Measurements from ENCODE around the gene BMP6.

DNA sequence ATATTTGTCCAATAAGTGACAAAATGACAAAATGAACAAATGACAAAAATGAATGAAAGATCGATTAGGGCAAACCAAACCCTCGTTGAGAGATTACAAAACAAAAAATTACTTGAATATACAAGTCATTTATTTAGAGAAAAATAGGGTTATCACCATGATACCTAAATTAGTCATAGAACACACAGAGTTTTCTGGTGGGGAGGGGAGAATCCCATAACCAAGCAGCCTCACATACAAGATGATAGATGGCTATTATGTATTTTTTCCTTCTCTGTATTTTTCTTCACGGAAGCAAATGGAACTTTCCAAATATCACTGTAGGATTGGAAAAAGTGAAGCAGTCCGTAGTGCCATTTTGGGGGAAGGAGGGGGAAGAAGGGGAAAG lies 28.5 kb upstream of the BMP6 start:
- TF ChIP-seq, protein P1, sequence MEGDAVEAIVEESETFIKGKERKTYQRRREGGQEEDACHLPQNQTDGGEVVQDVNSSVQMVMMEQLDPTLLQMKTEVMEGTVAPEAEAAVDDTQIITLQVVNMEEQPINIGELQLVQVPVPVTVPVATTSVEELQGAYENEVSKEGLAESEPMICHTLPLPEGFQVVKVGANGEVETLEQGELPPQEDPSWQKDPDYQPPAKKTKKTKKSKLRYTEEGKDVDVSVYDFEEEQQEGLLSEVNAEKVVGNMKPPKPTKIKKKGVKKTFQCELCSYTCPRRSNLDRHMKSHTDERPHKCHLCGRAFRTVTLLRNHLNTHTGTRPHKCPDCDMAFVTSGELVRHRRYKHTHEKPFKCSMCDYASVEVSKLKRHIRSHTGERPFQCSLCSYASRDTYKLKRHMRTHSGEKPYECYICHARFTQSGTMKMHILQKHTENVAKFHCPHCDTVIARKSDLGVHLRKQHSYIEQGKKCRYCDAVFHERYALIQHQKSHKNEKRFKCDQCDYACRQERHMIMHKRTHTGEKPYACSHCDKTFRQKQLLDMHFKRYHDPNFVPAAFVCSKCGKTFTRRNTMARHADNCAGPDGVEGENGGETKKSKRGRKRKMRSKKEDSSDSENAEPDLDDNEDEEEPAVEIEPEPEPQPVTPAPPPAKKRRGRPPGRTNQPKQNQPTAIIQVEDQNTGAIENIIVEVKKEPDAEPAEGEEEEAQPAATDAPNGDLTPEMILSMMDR (IDR thresholded peaks at IDR 0.05): no peak
- TF ChIP-seq EZH2phosphoT487 (IDR thresholded peaks at IDR 0.05) (no peak), EZH2 (IDR thresholded peaks at IDR 0.05) (no peak)
